H9 (cell line): ENCODE data around the gene UBE2N. TPM values are rescaled to one million over a fixed set of nuclear protein-coding genes. Genes with fewer than 3 reads are reported as not detected.
A peak's percentile ranks its signal among the peaks of the same experiment; 100 is the strongest.

Source experiments
- DNase-seq: peaks from one replicate; pipeline ENCODE4 v3.0.0-alpha.2; 2017
- H2AFZ ChIP-seq: one replicate; pipeline ENCODE4 v1.6.1; 2013; ENCODE audit warnings: mild to moderate bottlenecking, low read length, control low read depth, moderate library complexity
- H2AK5ac ChIP-seq: 2 replicates; pipeline ENCODE4 v1.6.1; 2013; ENCODE audit warnings: low read length, control low read depth, mixed read lengths; ENCODE audit not compliant: insufficient read length
- H2BK120ac ChIP-seq: one replicate; pipeline ENCODE4 v1.6.1; 2013; ENCODE audit warnings: low read depth, mild to moderate bottlenecking, low read length, control low read depth, inconsistent platforms; ENCODE audit not compliant: poor library complexity, severe bottlenecking
- H2BK12ac ChIP-seq: 2 replicates; pipeline ENCODE4 v1.6.1; 2013; ENCODE audit warnings: low read length, control low read depth, mixed read lengths, low read depth; ENCODE audit not compliant: insufficient read length
- H2BK15ac ChIP-seq: 2 replicates; pipeline ENCODE4 v1.6.1; 2013; ENCODE audit warnings: low read depth, low read length, control low read depth
- H2BK20ac ChIP-seq: one replicate; pipeline ENCODE4 v1.6.1; 2013; ENCODE audit warnings: low read depth, mild to moderate bottlenecking, low read length, control low read depth, inconsistent platforms; ENCODE audit not compliant: poor library complexity, severe bottlenecking
- H2BK5ac ChIP-seq: 2 replicates; pipeline ENCODE4 v1.6.1; 2013; ENCODE audit warnings: low read length, control low read depth, mixed read lengths; ENCODE audit not compliant: insufficient read length
- H3K14ac ChIP-seq: 2 replicates; pipeline ENCODE4 v1.6.1; 2013; ENCODE audit warnings: low read length, control low read depth; ENCODE audit not compliant: insufficient read depth
- H3K18ac ChIP-seq: 2 replicates; pipeline ENCODE4 v1.6.1; 2013; ENCODE audit warnings: low read depth, mild to moderate bottlenecking, mixed read lengths, low read length, control low read depth; ENCODE audit not compliant: insufficient read length
- H3K23ac ChIP-seq: 2 replicates; pipeline ENCODE4 v1.6.1; 2013; ENCODE audit warnings: low read length, control low read depth, mixed read lengths, low read depth; ENCODE audit not compliant: insufficient read length
- H3K23me2 ChIP-seq: 2 replicates; pipeline ENCODE4 v1.6.1; 2013; ENCODE audit warnings: low read depth, mild to moderate bottlenecking, mixed read lengths, low read length, control low read depth; ENCODE audit not compliant: insufficient read length, poor library complexity, severe bottlenecking
- H3K27ac ChIP-seq: 2 replicates; pipeline ENCODE4 v1.5.1; 2013; ENCODE audit warnings: low read length, control low read depth, mixed read lengths, low read depth; ENCODE audit not compliant: insufficient read length
- H3K27me3 ChIP-seq: 2 replicates; pipeline ENCODE4 v1.6.1; 2013; ENCODE audit warnings: low read length, control low read depth, inconsistent platforms; ENCODE audit not compliant: insufficient read depth
- H3K4ac ChIP-seq: 2 replicates; pipeline ENCODE4 v1.6.1; 2013; ENCODE audit warnings: low read depth, mild to moderate bottlenecking, control low read depth, inconsistent platforms, low read length, moderate library complexity
- H3K4me1 ChIP-seq: 2 replicates; pipeline ENCODE4 v1.6.1; 2013; ENCODE audit warnings: low read length, control low read depth, inconsistent platforms; ENCODE audit not compliant: insufficient read depth
- H3K4me2 ChIP-seq: 2 replicates; pipeline ENCODE4 v1.6.1; 2013; ENCODE audit warnings: low read length, control low read depth, mixed read lengths; ENCODE audit not compliant: insufficient read length, insufficient read depth
- H3K56ac ChIP-seq: 2 replicates; pipeline ENCODE4 v1.6.1; 2013; ENCODE audit warnings: low read depth, mild to moderate bottlenecking, mixed read lengths, low read length, control low read depth; ENCODE audit not compliant: insufficient read length
- H3K79me1 ChIP-seq: 2 replicates; pipeline ENCODE4 v1.6.1; 2013; ENCODE audit warnings: low read depth, mild to moderate bottlenecking, moderate library complexity, low read length, control low read depth, inconsistent platforms; ENCODE audit not compliant: insufficient read depth, poor library complexity, severe bottlenecking
- H3K79me2 ChIP-seq: 2 replicates; pipeline ENCODE4 v1.6.1; 2013; ENCODE audit warnings: low read length, control low read depth, inconsistent platforms; ENCODE audit not compliant: insufficient read depth
- H3K9ac ChIP-seq: 2 replicates; pipeline ENCODE4 v1.6.1; 2013; ENCODE audit warnings: low read length, control low read depth, mixed read lengths; ENCODE audit not compliant: insufficient read length; ENCODE audit errors: extremely low read depth
- H3K9me3 ChIP-seq: one replicate; pipeline ENCODE4 v1.6.1; 2013; ENCODE audit warnings: low read depth, low read length, inconsistent platforms; ENCODE audit not compliant: control insufficient read depth
- H3T11ph ChIP-seq: one replicate; pipeline ENCODE4 v1.6.1; 2013; ENCODE audit warnings: mild to moderate bottlenecking, low read length, control low read depth, inconsistent platforms
- H4K20me1 ChIP-seq: one replicate; pipeline ENCODE4 v1.6.1; 2013; ENCODE audit not compliant: control insufficient read depth, insufficient read length, insufficient read depth
- H4K5ac ChIP-seq: 2 replicates; pipeline ENCODE4 v1.6.1; 2013; ENCODE audit warnings: low read depth, mild to moderate bottlenecking, mixed read lengths, low read length, control low read depth; ENCODE audit not compliant: insufficient read length
- H4K8ac ChIP-seq: replicated peaks from 2 replicates; pipeline ENCODE4 v1.6.1; 2013; ENCODE audit warnings: low read length, control low read depth, mixed read lengths, low read depth; ENCODE audit not compliant: insufficient read length
- H4K91ac ChIP-seq: 2 replicates; pipeline ENCODE4 v1.6.1; 2013; ENCODE audit warnings: low read depth, mild to moderate bottlenecking, moderate library complexity, mixed read lengths, low read length, control low read depth; ENCODE audit not compliant: insufficient read length
- H3K27ac Mint-ChIP-seq, 3 experiments: 2 replicates in 2 of 3; 3 replicates in 1 of 3; pipeline ENCODE4 v1.8.0; 2020 to 2021; ENCODE audit warnings: mixed read lengths in 3 of 3, mild to moderate bottlenecking in 1 of 3, moderate library complexity in 1 of 3
- H3K27me3 Mint-ChIP-seq: 2 replicates; pipeline ENCODE4 v1.8.0; 2021; ENCODE audit warnings: low read depth, mild to moderate bottlenecking, moderate library complexity, mixed read lengths
- H3K36me3 Mint-ChIP-seq, 3 experiments: 2 replicates in 2 of 3; 3 replicates in 1 of 3; pipeline ENCODE4 v1.8.0; 2020 to 2021; ENCODE audit warnings: low read depth in 3 of 3, mixed read lengths in 3 of 3; ENCODE audit not compliant: insufficient read depth in 1 of 3
- H3K4me1 Mint-ChIP-seq, 2 experiments: 2 replicates each; pipeline ENCODE4 v1.8.0; 2020; ENCODE audit warnings: mixed read lengths in 2 of 2
- H3K4me3 Mint-ChIP-seq, 2 experiments: 2 replicates in 1 of 2; 3 replicates in 1 of 2; pipeline ENCODE4 v1.8.0; 2020 to 2021; ENCODE audit warnings: mild to moderate bottlenecking in 2 of 2, mixed read lengths in 2 of 2, moderate library complexity in 1 of 2
- H3K9me3 Mint-ChIP-seq, 2 experiments: 2 replicates in 1 of 2; 3 replicates in 1 of 2; pipeline ENCODE4 v1.8.0; 2020; ENCODE audit warnings: mild to moderate bottlenecking in 2 of 2, mixed read lengths in 2 of 2, moderate library complexity in 1 of 2
- CTCF ChIP-seq: fragments of 200-600 bp; sonication (generic); conservative IDR thresholded peaks from 3 replicates; pipeline ENCODE4 v1.8.0; 2021; ENCODE audit warnings: antibody characterized with exemption, mild to moderate bottlenecking
- WGBS: extraction: QIAGEN DNeasy Blood & Tissue Kit; methylation state at CpG from one replicate; pipeline ENCODE4 v1.1.7; 2013; ENCODE audit warnings: missing lambda C conversion rate, low lambda C conversion rate, mixed read lengths; ENCODE audit not compliant: insufficient read length; ENCODE audit errors: extremely low coverage; 5-methylcytosine and 5-hydroxymethylcytosine counted together
- total RNA-seq: library from RNA; stranded (reverse); gene quantifications from 2 replicates; pipeline ENCODE4 v1.2.1, GENCODE V29; 2021

Gene UBE2N
- total RNA-seq, 1 experiment from 2014 or later, result 192 TPM

DNA sequence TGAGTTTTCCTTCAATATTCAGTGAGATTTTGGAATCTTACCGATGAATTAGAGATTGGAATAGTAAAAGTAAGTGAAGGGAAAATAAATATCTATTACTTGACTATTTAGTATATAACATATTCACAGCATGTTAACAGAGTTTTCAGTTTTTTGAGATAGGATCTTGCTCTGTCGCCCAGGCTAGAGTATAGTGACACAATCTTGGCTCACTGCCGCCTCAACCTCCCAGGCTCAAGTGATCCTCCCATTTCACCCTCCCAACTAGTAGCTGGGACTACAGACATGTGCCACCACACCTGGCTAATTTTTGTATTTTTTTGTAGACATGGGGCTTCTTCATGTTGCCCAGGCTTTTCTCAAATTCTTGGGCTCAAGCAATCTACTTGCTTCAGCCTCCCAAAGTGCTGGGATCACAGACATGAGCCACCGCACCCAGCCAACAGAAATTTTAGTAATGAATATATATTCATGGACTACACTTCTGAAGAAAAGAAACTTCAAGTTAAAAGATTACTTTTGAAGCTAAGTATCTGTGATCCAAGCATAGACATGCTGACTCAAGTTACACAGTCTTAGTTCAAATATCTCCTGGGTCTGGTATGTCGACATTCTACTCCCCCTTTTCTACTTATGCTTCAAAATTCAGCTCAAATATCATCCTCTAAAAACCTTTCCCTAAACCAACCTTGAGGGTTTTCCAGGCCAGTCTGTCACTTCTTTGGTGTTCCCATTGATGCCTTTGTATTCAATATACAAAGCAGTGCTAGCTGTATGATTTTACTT is 13.8 kb downstream of the UBE2N start:
- Histone ChIP-seq H2BK5ac (no peak overlapping the region), H3K9me3 (no peaks in the 10 kb centered on the region), H3K9ac (no peak overlapping the region), H3K56ac (no peak overlapping the region), H3K18ac (no peak overlapping the region), H3K79me1 (peaks cover 9% of the 10 kb centered on the region), H2BK120ac (no peak overlapping the region), H3K14ac (no peak overlapping the region), H3K23ac (no peak overlapping the region), H2BK15ac (no peak overlapping the region), H3K4me2 (no peak overlapping the region), H4K5ac (no peak overlapping the region), H3K27me3 (no peaks in the 10 kb centered on the region), H3T11ph (no peak overlapping the region), H3K23me2 (no peaks in the 10 kb centered on the region), H3K79me2 (peaks cover 68% of the 10 kb centered on the region), H4K8ac (no peak overlapping the region), H2AK5ac (no peak overlapping the region), H2BK20ac (no peak overlapping the region), H2AFZ (no peak overlapping the region), H4K20me1 (no peaks in the 10 kb centered on the region), H2BK12ac (no peak overlapping the region), H4K91ac (no peak overlapping the region), H3K4me1 (peaks cover 4% of the 10 kb centered on the region), H3K4ac (no peak overlapping the region), H3K27ac (no peak overlapping the region)
- Mint-ChIP-seq H3K36me3 (peaks cover 1 to 4% (median 2%) of the 10 kb centered on the region in 3 experiments; a peak in 3 of 7 replicates), H3K4me1 (peaks cover 41 to 43% of the 10 kb centered on the region in 2 experiments), H3K27ac (peak overlapping the region in 2 of 3 experiments; percentile 42 to 43; a peak in 1 of 7 replicates), H3K9me3 (no peaks in the 10 kb centered on the region), H3K27me3 (no peaks in the 10 kb centered on the region), H3K4me3 (no peak overlapping the region)
- no peak for DNase-seq
- TF ChIP-seq CTCF, result no peak
- no CpG with 5 or more reads among the region's 5 CpGs for WGBS
